Large intestine (tissue), 3 donors: ENCODE results near the gene MINDY1. TPM values are rescaled to one million over a fixed set of nuclear protein-coding genes. Genes with fewer than 3 reads are reported as not detected.
A peak's percentile ranks its signal among the peaks of the same experiment; 100 is the strongest.

ENCODE experiments used
- DNase-seq, 2 donors: peaks; one replicate each; pipeline versions ENCODE4 v3.0.0 to v3.0.0-alpha.2; 2013
- H3K27ac ChIP-seq: one replicate; pipeline ENCODE4 v1.5.1; 2013; ENCODE audit warnings: low read length
- H3K27me3 ChIP-seq: 2 replicates; pipeline ENCODE4 v1.6.1; 2013; ENCODE audit warnings: low read length; ENCODE audit not compliant: control insufficient read depth, insufficient read depth
- H3K36me3 ChIP-seq: 2 replicates; pipeline ENCODE4 v1.6.1; 2013; ENCODE audit warnings: low read length; ENCODE audit not compliant: control insufficient read depth, insufficient read depth
- H3K4me1 ChIP-seq: one replicate; pipeline ENCODE4 v1.6.1; 2013; ENCODE audit warnings: low read length; ENCODE audit not compliant: control insufficient read depth, insufficient read depth
- H3K4me3 ChIP-seq: one replicate; pipeline ENCODE4 v1.5.1; 2013; ENCODE audit warnings: low read length
- H3K9me3 ChIP-seq: one replicate; pipeline ENCODE4 v1.6.1; 2013; ENCODE audit warnings: mild to moderate bottlenecking, low read depth, low read length, moderate library complexity; ENCODE audit not compliant: control insufficient read depth
- WGBS: methylation state at CpG from one replicate; pipeline ENCODE4 v1.1.5; 2013; ENCODE audit warnings: low lambda C conversion rate; ENCODE audit not compliant: insufficient coverage; 5-methylcytosine and 5-hydroxymethylcytosine counted together
- polyA plus RNA-seq: library from polyadenylated mRNA; unstranded; fragments of 120-200 nt; gene quantifications from one replicate; pipeline ENCODE4 v1.2.1, GENCODE V29; 2013

Gene MINDY1
- polyA plus RNA-seq, 1 donor = 24.5 TPM

DNA sequence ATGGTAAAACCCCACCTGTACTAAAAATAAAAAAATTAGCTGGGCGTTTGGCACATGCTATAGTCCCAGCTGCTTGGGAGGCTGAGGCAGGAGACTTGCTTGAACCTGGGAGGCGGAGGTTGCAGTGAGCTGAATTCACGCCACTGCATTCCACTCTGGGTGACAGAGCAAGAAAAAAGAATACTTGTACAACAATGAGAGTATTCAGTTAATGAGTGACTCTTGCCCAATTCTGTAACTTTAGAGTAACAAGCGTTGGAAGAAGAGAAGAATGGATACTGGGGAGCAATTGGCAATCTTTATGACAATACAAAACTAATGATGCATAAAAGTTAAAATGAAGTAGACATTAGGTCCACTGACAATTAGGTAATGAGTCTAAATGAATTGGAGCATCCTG lies 14.1 kb downstream of the MINDY1 start:
- no CpG with 5 or more reads among the region's 4 CpGs for WGBS
- H3K4me1 ChIP-seq = no peaks in the 10 kb centered on the region
- no peak overlapping the region for H3K4me3 ChIP-seq
- H3K27ac ChIP-seq = no peak overlapping the region
- H3K9me3 ChIP-seq = no peaks in the 10 kb centered on the region
- DNase-seq = no peak
- no peaks in the 10 kb centered on the region for H3K27me3 ChIP-seq
- peaks cover 8% of the 10 kb centered on the region for H3K36me3 ChIP-seq

- Histone ChIP-seq H3K9me3 (no peaks in the 10 kb centered on the region), H3K36me3 (no peaks in the 10 kb centered on the region), H3K27ac (no peak overlapping the region), H3K27me3 (no peaks in the 10 kb centered on the region), H3K4me1 (peaks cover 5% of the 10 kb centered on the region), H3K4me3 (no peak overlapping the region)
- WGBS = no CpG with 5 or more reads among the region's 7 CpGs
- no peak for DNase-seq
These were observed 18.8 kb downstream of the MINDY1 start for GRCh38 chr1:150987924-150988323.

GRCh38 chr1:150985179-150985825 lies 21.4 kb downstream of the MINDY1 start:
- no peak for DNase-seq
- Histone ChIP-seq H3K4me1 (peaks cover 27% of the 10 kb centered on the region), H3K9me3 (no peaks in the 10 kb centered on the region), H3K27me3 (no peaks in the 10 kb centered on the region), H3K27ac (no peak overlapping the region), H3K4me3 (no peak overlapping the region), H3K36me3 (no peaks in the 10 kb centered on the region)
- WGBS = no CpG with 5 or more reads among the region's 2 CpGs

DNA sequence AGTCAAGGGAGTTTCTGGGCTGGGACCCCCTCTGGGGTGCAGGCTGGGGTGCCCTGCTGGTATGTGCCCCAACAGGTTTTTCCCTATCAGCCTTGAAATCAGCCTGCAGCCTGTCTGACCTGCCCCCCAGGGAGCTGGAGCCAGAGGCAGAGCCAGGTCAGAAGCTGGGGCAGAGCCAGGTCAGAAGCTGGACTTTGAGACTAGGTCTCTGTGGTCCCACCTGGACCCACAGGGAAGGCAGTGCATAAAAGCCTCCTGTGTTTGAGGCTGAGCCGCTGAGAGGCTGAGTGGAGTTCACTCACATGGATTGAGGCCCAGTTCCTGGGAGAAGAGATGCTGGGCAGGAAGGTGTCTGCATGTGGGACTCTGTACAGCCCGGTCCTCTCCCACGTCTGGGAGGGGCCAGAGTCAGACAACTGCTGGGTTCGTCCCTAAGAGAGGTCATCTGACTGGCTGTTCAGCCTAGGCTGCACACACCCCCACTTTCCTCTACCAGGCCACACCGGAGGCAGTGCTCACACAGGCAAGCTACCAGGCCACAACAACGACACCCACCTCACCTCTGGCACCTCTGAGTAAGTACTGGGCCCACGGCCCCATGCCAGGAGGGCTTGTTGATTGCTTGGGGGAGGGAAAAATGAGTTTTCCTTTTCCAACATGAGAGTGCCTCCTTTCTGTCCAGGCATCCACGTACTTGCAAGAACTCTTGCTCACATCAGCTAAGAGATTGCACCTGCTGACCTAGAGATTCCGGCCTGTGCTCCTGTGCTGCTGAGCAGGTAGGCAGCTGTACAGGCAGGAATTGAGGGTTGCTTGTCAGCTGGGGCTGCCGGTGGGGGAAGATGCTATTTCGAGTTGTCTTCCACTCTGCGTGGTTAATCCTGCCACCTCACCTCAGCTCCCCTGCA lies 24.6 kb downstream of the MINDY1 start, which contains the start of gene ANXA9:
TSS of gene ANXA9 (plus strand) at position 488 of the 908 bp plus-strand sequence. CDS start 814 bp downstream, outside the sequence.
- no CpG with 5 or more reads among the region's 12 CpGs for WGBS
- peak; percentile 78 to 87 for DNase-seq
- no peaks in the 10 kb centered on the region for H3K27me3 ChIP-seq
- H3K9me3 ChIP-seq = no peaks in the 10 kb centered on the region
- peaks cover 50% of the 10 kb centered on the region for H3K4me1 ChIP-seq
- no peaks in the 10 kb centered on the region for H3K36me3 ChIP-seq
- H3K27ac ChIP-seq = peak within 1 kb of the TSS; percentile 69
- no peak within 1 kb of the TSS for H3K4me3 ChIP-seq

GRCh38 chr1:150981177-150981804 lies 25.4 kb downstream of the MINDY1 start:
- H3K4me1 ChIP-seq = peaks cover 58% of the 10 kb centered on the region
- H3K4me3 ChIP-seq = no peak overlapping the region
- no CpG with 5 or more reads among the region's 6 CpGs for WGBS
- peak overlapping the region; percentile 69 for H3K27ac ChIP-seq
- H3K9me3 ChIP-seq = no peaks in the 10 kb centered on the region
- peak in 1 of 2 donors; percentile 45 for DNase-seq
- H3K27me3 ChIP-seq = no peaks in the 10 kb centered on the region
- H3K36me3 ChIP-seq = no peaks in the 10 kb centered on the region

- no CpG with 5 or more reads among the region's 23 CpGs for WGBS
- peak overlapping the region; percentile 27 for H3K4me3 ChIP-seq
- no peaks in the 10 kb centered on the region for H3K9me3 ChIP-seq
- H3K4me1 ChIP-seq = peaks cover 70% of the 10 kb centered on the region
- peak overlapping the region; percentile 8 for H3K27ac ChIP-seq
- DNase-seq = peak; percentile 75 to 80
- H3K36me3 ChIP-seq = no peaks in the 10 kb centered on the region
- H3K27me3 ChIP-seq = no peaks in the 10 kb centered on the region
These were observed 27.3 kb downstream of the MINDY1 start for GRCh38 chr1:150979092-150980056.

DNA sequence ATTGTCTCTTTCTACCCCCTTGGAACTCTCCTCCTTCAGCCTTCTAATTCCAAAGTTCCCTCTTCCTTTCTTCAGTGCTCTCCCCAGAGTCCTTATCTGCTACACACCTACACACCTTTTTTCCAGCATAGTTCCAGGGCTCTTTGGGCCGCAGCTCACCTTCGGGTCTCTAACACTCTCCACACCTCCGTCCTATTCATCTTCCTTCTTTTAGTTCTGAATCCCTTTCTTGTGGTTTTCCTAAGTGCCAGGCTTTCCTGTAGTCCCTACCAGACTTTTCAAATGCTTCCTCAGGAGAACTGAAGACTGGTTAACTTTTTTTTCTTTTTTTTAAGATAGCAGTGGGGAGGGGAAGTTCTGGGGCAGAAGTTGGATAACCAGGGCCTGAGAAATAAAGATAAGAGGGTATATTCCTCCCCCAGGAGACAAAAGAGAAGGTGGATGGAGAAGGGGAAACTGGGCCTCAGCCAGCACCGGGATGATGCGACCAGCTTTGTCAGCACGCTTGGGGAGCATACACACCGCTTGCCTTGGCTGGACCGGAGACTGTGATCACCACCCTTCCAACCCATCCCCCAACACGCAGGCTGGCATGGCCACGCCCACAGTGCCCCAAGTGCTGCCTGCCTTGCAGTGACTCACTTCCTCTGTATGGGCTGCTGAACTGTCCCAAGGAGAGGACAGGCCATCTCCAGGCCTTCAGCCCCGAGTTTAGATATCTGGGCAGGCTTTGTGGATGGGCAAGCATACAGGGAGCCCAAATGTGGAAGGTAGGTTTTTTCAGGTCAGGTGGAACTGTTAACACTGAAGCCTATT lies 29.6 kb downstream of the MINDY1 start:
- H3K4me3 ChIP-seq = no peak overlapping the region
- DNase-seq = peak; percentile 89 to 93
- peaks cover 69% of the 10 kb centered on the region for H3K4me1 ChIP-seq
- H3K27me3 ChIP-seq = no peaks in the 10 kb centered on the region
- 19% methylated on average over 3 of the region's 11 CpGs for WGBS
- H3K36me3 ChIP-seq = no peaks in the 10 kb centered on the region
- no peaks in the 10 kb centered on the region for H3K9me3 ChIP-seq
- H3K27ac ChIP-seq = peak overlapping the region; percentile 83

DNA sequence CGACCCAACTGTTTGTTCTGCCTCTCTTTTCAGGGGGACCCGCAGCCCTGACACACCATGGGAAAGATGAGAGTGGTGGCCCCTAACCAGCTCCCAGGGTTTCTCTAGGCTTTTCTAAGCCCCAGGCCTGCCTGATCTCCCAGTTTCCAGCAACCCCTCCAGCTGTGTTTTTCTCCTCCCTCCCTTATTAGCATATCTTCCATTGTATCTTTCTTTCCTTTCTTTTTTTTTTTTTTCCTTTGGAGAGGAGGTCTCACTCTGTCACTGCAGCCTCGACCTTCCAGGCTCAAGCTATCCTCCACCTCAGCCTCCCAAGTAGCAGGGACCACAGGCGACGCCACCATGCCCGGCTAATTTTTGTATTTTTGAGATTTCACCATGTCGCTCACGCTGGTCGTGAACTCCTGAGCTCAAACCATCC lies 30.3 kb downstream of the MINDY1 start:
- Histone ChIP-seq H3K27me3 (no peaks in the 10 kb centered on the region), H3K4me3 (no peak overlapping the region), H3K4me1 (peaks cover 69% of the 10 kb centered on the region), H3K27ac (peak overlapping the region; percentile 83), H3K36me3 (no peaks in the 10 kb centered on the region), H3K9me3 (no peaks in the 10 kb centered on the region)
- no peak for DNase-seq
- WGBS = no CpG with 5 or more reads among the region's 9 CpGs
